NCI-H1694 treated with DMSO at 0.1 percent for 48 hours (cell line): ENCODE results near the gene ALG12.
A peak's percentile ranks its signal among the peaks of the same experiment; 100 is the strongest.

Experiments used
- DNase-seq: peaks from one replicate; lab custom pipeline; 2025; lab: John Stamatoyannopoulos, UW

The ALG12 gene

GRCh38 chr22:49917974-49918910 lies at the start of gene ALG12, which contains the start of gene CRELD2:
Gene ALG12 (minus strand): TSS chr22:49918438. CDS start chr22:49913765, 4,673 bp downstream.
Gene CRELD2 (plus strand): TSS chr22:49918634. CDS start chr22:49918770, 136 bp downstream.
- peak; percentile 91 for DNase-seq

- no peak for DNase-seq
Measured at GRCh38 chr22:49967706-49968208, 49.5 kb upstream of the ALG12 start.

GRCh38 chr22:49966774-49967705 lies 48.8 kb upstream of the ALG12 start:
- no peak for DNase-seq

GRCh38 chr22:49966041-49966773 lies 48.0 kb upstream of the ALG12 start:
- DNase-seq = no peak

- no peak for DNase-seq
Measured at GRCh38 chr22:49965091-49966040, 47.1 kb upstream of the ALG12 start.

GRCh38 chr22:49964136-49965090 lies 46.2 kb upstream of the ALG12 start:
- no peak for DNase-seq

- DNase-seq = no peak
Measured at GRCh38 chr22:49963647-49964026, 45.4 kb upstream of the ALG12 start.

GRCh38 chr22:49962751-49963646 lies 44.8 kb upstream of the ALG12 start:
- no peak for DNase-seq

- peak; percentile 31 for DNase-seq
Measured at GRCh38 chr22:49962012-49962750, 43.9 kb upstream of the ALG12 start.

- no peak for DNase-seq
Measured at GRCh38 chr22:49961601-49962011, 43.4 kb upstream of the ALG12 start.

GRCh38 chr22:49961005-49961600 lies 42.9 kb upstream of the ALG12 start:
- DNase-seq = no peak

- DNase-seq = peak; percentile 96
Measured at GRCh38 chr22:49960159-49961004, 42.1 kb upstream of the ALG12 start, which contains the start of gene PIM3. Gene PIM3 (plus strand): TSS chr22:49960772. CDS start chr22:49960948, 176 bp downstream.

- no peak for DNase-seq
Measured at GRCh38 chr22:49959782-49960158, 41.5 kb upstream of the ALG12 start.

- no peak for DNase-seq
Measured at GRCh38 chr22:49958931-49959781, 40.9 kb upstream of the ALG12 start.

GRCh38 chr22:49958366-49958921 lies 40.2 kb upstream of the ALG12 start:
- no peak for DNase-seq
